ENCODE results near the gene KRT9. TPM values are rescaled to one million over a fixed set of nuclear protein-coding genes. Genes with fewer than 3 reads are reported as not detected.

The KRT9 gene
- total RNA-seq, 1 experiment from 2014 or later: not detected

DNA sequence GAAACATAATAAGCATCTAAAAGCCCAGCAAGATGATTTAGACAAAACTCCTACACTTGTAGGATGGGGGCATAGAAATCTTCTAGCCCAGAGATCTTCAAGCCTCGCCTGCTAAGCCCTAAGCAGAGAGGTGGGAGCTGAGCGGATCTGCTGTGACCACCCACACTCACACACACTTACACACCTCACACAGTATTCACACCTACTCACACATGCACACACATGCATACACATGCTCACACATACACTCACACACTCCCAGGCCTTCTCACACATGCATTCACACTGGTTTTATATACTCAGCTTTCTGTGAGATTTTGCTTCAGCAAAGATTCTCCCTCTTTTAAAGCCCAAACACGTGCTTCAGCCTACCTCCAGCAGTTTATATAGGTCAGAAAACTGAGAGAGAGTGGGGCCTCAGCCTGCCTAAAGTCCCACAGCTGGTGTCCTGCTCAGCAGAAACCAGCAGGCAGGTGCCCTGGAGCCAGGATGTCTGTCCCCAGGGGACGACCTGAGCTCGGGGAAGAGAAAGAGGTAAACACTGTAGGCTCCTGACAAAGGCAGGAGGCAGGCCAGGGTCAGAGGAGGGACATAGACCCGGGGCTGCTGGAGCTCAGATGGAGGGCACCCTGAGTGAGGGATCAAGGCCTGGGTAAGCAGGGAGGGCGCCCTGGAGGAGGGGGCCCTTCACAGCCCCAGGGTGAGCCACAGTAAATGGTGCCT lies 31.7 kb downstream of the KRT9 start:
- H3K4me3 Mint-ChIP-seq (ENCODE audit: low read depth, unreplicated experiment): no peak overlapping the region
- TF ChIP-seq, protein P1, sequence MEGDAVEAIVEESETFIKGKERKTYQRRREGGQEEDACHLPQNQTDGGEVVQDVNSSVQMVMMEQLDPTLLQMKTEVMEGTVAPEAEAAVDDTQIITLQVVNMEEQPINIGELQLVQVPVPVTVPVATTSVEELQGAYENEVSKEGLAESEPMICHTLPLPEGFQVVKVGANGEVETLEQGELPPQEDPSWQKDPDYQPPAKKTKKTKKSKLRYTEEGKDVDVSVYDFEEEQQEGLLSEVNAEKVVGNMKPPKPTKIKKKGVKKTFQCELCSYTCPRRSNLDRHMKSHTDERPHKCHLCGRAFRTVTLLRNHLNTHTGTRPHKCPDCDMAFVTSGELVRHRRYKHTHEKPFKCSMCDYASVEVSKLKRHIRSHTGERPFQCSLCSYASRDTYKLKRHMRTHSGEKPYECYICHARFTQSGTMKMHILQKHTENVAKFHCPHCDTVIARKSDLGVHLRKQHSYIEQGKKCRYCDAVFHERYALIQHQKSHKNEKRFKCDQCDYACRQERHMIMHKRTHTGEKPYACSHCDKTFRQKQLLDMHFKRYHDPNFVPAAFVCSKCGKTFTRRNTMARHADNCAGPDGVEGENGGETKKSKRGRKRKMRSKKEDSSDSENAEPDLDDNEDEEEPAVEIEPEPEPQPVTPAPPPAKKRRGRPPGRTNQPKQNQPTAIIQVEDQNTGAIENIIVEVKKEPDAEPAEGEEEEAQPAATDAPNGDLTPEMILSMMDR (IDR thresholded peaks at IDR 0.05; ENCODE audit: unreplicated experiment): no peak
- DNase-seq: no peak
- peaks cover 5% of the 10 kb centered on the region for H3K36me3 Mint-ChIP-seq (ENCODE audit: insufficient read depth, unreplicated experiment)
- CTCF ChIA-PET: interaction anchor here (0.6 to 3.8 kb wide), 5 partner anchors 8 to 161 kb away, joined by 5 to 35 read pairs (median 9); partner anchors contain the start of gene KRT19
- no peaks in the 10 kb centered on the region for H3K9me3 Mint-ChIP-seq (ENCODE audit: low read depth, unreplicated experiment)
- H3K4me1 Mint-ChIP-seq (ENCODE audit: low read depth, unreplicated experiment): peaks cover 95% of the 10 kb centered on the region
- peak overlapping the region; percentile 80 for H3K27ac Mint-ChIP-seq (ENCODE audit: unreplicated experiment)
- intact Hi-C loops (cut with micrococcal nuclease; ENCODE audit: unreplicated experiment): no loop called here
- H3K27me3 Mint-ChIP-seq (ENCODE audit: unreplicated experiment): no peaks in the 10 kb centered on the region
- no TSS peak for BruUV-seq (replicated peaks)

DNA sequence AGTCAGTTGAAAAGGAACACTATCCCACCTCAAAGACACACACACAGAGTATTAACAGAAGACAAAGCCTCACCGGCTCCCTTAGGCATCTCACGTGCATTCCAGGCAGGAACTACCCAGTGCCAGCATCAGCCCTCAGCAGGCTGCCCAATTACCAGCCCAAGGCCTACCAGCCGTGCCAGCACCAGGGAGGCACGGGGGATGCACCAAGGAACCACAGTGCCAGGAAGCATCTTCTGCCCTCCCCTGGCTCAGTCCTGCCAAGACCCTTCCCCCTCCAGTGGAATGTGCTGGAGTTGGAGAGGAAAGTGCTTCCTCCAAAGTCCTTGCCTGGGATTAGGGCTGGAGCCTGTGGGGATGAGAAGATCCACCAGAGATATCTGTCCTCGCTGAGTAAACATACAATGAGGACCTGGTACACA lies 32.8 kb downstream of the KRT9 start:
- intact Hi-C loops (cut with micrococcal nuclease; ENCODE audit: unreplicated experiment): no loop called here
- BruUV-seq (replicated peaks): no TSS peak
- Mint-ChIP-seq H3K27me3 (ENCODE audit: unreplicated experiment) (no peaks in the 10 kb centered on the region), H3K4me1 (ENCODE audit: low read depth, unreplicated experiment) (peaks cover 90% of the 10 kb centered on the region), H3K4me3 (ENCODE audit: low read depth, unreplicated experiment) (no peak overlapping the region), H3K27ac (ENCODE audit: unreplicated experiment) (no peak overlapping the region), H3K36me3 (ENCODE audit: insufficient read depth, unreplicated experiment) (no peaks in the 10 kb centered on the region), H3K9me3 (ENCODE audit: low read depth, unreplicated experiment) (no peaks in the 10 kb centered on the region)
- DNase-seq: no peak
- TF ChIP-seq, protein P1 (IDR thresholded peaks at IDR 0.05; ENCODE audit: unreplicated experiment): no peak
- CTCF ChIA-PET: interaction anchor here (1.2 kb wide), 1 partner anchor 10 kb away, joined by 4 read pairs; no protein-coding TSS in a partner anchor

DNA sequence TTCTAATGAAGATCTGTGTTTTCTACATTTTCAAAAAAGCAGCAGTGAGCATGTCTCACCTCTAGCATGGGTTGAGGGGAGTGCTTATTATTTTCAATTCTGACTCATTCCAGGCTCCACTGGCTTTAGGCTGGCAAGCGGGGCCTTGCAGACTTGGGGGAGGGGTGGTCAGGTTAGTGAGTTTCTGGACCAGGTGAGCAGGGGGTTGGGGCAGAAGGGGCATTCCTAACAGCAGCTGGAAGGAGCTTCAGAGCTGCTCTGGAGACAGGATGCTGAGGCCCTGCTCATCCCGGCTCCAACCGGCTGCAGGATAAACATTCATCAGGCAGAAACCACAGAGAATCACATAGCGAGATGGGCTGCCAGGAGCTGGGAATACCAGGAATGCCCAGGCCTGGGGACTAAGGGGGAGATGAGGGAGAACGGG lies 33.3 kb downstream of the KRT9 start:
- no peaks in the 10 kb centered on the region for H3K36me3 Mint-ChIP-seq (ENCODE audit: insufficient read depth, unreplicated experiment)
- BruUV-seq (replicated peaks): no TSS peak
- no peak overlapping the region for H3K4me3 Mint-ChIP-seq (ENCODE audit: low read depth, unreplicated experiment)
- H3K9me3 Mint-ChIP-seq (ENCODE audit: low read depth, unreplicated experiment): no peaks in the 10 kb centered on the region
- CTCF ChIA-PET: interaction anchor here (0.6 to 1.2 kb wide), 3 partner anchors 10 to 631 kb away, joined by 3 to 4 read pairs (median 4); no protein-coding TSS in a partner anchor
- no peak overlapping the region for H3K27ac Mint-ChIP-seq (ENCODE audit: unreplicated experiment)
- TF ChIP-seq, protein P1 (IDR thresholded peaks at IDR 0.05; ENCODE audit: unreplicated experiment): no peak
- no peaks in the 10 kb centered on the region for H3K27me3 Mint-ChIP-seq (ENCODE audit: unreplicated experiment)
- intact Hi-C loops (cut with micrococcal nuclease; ENCODE audit: unreplicated experiment): no loop called here
- no peak for DNase-seq
- peaks cover 86% of the 10 kb centered on the region for H3K4me1 Mint-ChIP-seq (ENCODE audit: low read depth, unreplicated experiment)

DNA sequence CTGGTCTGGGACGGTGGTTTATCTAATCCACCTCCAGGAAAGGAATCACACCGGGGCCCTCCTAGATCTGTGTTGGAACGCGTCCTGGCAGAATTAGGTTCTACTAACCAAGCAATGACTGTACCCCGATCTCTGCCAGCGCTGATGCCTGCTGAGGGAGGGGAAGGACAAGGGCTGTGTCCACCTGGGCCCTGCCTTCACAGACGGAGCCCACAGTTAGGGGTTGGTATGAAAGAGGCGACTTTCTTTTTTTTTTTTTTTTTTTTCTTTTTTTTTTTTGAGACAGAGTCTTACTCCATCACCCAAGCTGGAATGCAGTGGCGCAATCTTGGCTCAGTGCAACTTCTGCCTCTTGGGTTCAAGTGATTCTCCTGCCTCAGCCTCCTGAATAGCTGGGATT lies 33.9 kb downstream of the KRT9 start:
- no TSS peak for BruUV-seq (replicated peaks)
- Mint-ChIP-seq H3K36me3 (ENCODE audit: insufficient read depth, unreplicated experiment) (no peaks in the 10 kb centered on the region), H3K9me3 (ENCODE audit: low read depth, unreplicated experiment) (no peaks in the 10 kb centered on the region), H3K4me3 (ENCODE audit: low read depth, unreplicated experiment) (no peak overlapping the region), H3K27me3 (ENCODE audit: unreplicated experiment) (no peaks in the 10 kb centered on the region), H3K4me1 (ENCODE audit: low read depth, unreplicated experiment) (peaks cover 88% of the 10 kb centered on the region), H3K27ac (ENCODE audit: unreplicated experiment) (no peak overlapping the region)
- TF ChIP-seq, protein P1 (IDR thresholded peaks at IDR 0.05; ENCODE audit: unreplicated experiment): no peak
- intact Hi-C loops (cut with micrococcal nuclease; ENCODE audit: unreplicated experiment): no loop called here
- DNase-seq: no peak
- CTCF ChIA-PET: interaction anchor here (0.6 to 3.8 kb wide), 4 partner anchors 10 to 631 kb away, joined by 3 to 39 read pairs (median 4); no protein-coding TSS in a partner anchor
